HUES6 (cell line): ENCODE data around the gene NUP93.
"Not testable (repeated sequence)": the region's sequence is repeated elsewhere in the genome, so short reads cannot be mapped to it uniquely, and the experiment has no call there.

Source experiments
- H3K27ac ChIP-seq: 2 replicates; pipeline ENCODE4 v1.7.0; 2013; ENCODE audit warnings: low read depth, mild to moderate bottlenecking, low read length, inconsistent platforms
- H3K27me3 ChIP-seq: 2 replicates; pipeline ENCODE4 v1.6.1; 2013; ENCODE audit warnings: low read length; ENCODE audit not compliant: control insufficient read depth, insufficient read depth
- H3K36me3 ChIP-seq: 2 replicates; pipeline ENCODE4 v1.6.1; 2013; ENCODE audit warnings: low read length; ENCODE audit not compliant: control insufficient read depth, insufficient read depth
- H3K4me1 ChIP-seq: 2 replicates; pipeline ENCODE4 v1.6.1; 2013; ENCODE audit warnings: low read length; ENCODE audit not compliant: control insufficient read depth, insufficient read depth
- H3K4me3 ChIP-seq: 2 replicates; pipeline ENCODE4 v1.5.1; 2013; ENCODE audit warnings: low read depth, low read length
- H3K9ac ChIP-seq: one replicate; pipeline ENCODE4 v1.6.1; 2013; ENCODE audit warnings: mild to moderate bottlenecking, low read length
- H3K9me3 ChIP-seq: 2 replicates; pipeline ENCODE4 v1.6.1; 2013; ENCODE audit warnings: low read depth, low read length; ENCODE audit not compliant: control insufficient read depth, insufficient read depth

The NUP93 gene

DNA sequence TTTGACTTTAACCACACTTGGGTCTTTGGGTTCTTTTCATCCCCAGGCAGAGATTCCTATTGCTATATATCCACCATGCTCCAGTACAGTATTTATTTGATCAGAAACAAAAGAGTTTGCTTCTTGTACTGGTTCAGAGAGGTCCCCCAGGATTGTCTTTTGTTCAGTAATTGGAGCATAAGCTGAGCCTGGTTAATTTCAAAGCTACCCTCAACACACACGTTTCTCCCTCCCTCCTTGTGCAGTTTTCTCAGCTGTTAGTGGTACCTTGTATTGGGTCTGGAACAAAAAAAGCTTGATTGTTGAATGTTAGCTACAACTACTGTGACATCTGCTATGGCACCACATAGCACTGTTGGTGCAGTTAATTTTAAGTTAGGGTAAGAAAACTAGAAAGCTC lies 50.0 kb downstream of the NUP93 start:
- H3K36me3 ChIP-seq: no peaks in the 10 kb centered on the region
- H3K9me3 ChIP-seq: no peaks in the 10 kb centered on the region
- no peak overlapping the region for H3K4me3 ChIP-seq
- H3K4me1 ChIP-seq: peaks cover 49% of the 10 kb centered on the region
- no peak overlapping the region for H3K27ac ChIP-seq
- no peaks in the 10 kb centered on the region for H3K27me3 ChIP-seq
- no peak overlapping the region for H3K9ac ChIP-seq

DNA sequence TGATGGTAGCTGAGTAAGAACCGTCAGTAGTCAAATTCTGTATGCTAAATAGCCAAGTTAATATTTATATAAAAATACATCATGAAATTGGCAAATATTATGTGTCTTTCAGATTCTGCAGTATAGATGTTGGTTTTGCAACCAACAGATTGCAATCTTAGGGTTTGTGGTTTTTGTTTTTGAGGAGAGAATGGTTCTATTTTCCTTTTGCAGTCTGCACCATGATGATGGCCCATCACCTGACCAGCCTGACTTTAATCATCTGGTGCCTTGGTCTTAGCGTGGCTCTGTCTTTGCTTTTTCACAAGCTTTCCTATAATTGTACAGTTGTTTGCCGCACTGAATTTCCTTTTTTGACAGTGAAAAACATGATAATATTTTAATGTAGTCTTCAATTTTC lies 50.7 kb downstream of the NUP93 start:
- peaks cover 48% of the 10 kb centered on the region for H3K4me1 ChIP-seq
- H3K4me3 ChIP-seq: no peak overlapping the region
- no peak overlapping the region for H3K27ac ChIP-seq
- H3K9ac ChIP-seq: no peak overlapping the region
- no peaks in the 10 kb centered on the region for H3K27me3 ChIP-seq
- no peaks in the 10 kb centered on the region for H3K9me3 ChIP-seq
- no peaks in the 10 kb centered on the region for H3K36me3 ChIP-seq

DNA sequence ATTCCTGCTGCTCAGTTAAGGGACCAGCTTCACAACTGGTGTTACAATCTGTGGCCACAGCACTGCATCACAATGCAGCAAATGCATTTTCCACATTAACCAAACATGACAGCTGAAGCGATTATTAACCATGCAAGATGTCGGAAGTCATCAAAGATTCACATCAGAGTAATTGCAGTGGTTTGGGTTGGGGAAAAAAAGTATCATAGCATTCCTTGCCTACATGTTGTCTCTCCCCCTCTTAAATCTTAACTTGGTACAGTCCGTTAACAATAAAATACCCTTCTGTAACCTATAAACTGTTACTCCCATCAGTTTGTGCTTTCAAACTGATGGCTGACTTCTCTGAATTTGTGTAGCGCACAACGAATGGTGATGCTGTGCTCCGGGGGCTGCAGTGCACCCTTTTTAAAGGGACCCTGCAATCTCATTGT lies 51.6 kb downstream of the NUP93 start:
- no peaks in the 10 kb centered on the region for H3K27me3 ChIP-seq
- H3K9ac ChIP-seq: no peak overlapping the region
- no peaks in the 10 kb centered on the region for H3K36me3 ChIP-seq
- H3K4me3 ChIP-seq: no peak overlapping the region
- H3K4me1 ChIP-seq: peaks cover 54% of the 10 kb centered on the region
- no peaks in the 10 kb centered on the region for H3K9me3 ChIP-seq
- H3K27ac ChIP-seq: no peak overlapping the region

DNA sequence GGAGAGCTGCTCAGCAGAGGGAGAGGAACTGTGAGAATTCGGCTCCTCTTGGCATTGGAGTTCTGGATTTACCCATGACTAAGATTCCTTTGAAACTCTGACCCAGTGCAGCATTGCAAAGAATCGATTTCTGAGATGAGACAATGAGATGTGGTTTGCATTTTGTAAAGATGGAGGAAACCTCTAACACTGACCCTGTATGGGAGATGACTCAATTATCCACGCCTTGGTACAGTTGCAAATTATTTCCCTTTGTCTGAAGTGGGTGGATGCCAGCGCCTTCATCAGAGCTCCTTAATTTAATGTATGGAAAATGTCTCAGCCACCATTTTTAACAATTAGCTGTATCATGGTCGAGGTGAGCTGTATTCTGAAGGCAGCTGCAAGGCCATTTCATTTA lies 53.4 kb downstream of the NUP93 start:
- no peak overlapping the region for H3K9ac ChIP-seq
- H3K4me3 ChIP-seq: no peak overlapping the region
- H3K4me1 ChIP-seq: peaks cover 72% of the 10 kb centered on the region
- no peak overlapping the region for H3K27ac ChIP-seq
- H3K36me3 ChIP-seq: no peaks in the 10 kb centered on the region
- H3K9me3 ChIP-seq: no peaks in the 10 kb centered on the region
- no peaks in the 10 kb centered on the region for H3K27me3 ChIP-seq

DNA sequence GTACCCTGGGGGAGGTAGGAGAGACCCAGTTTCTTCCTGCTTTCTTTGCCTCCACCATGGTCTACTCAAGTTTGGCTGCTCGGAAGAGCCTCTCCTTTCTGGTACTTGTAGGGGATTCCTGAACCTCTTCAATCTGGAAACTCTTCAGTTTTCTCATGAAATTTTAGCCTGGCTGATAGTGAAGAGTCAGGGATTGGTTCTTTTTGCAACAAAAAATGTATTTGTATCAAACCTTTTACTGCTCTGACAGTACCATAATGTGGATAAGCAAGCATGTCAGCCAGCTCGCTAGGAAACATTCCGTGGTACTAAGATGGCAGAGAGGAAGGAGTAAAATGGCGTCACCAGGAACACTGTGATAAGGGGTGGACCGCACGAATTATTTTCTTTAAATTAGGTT lies 55.4 kb downstream of the NUP93 start:
- no peaks in the 10 kb centered on the region for H3K9me3 ChIP-seq
- no peak overlapping the region for H3K27ac ChIP-seq
- peaks cover 69% of the 10 kb centered on the region for H3K4me1 ChIP-seq
- no peak overlapping the region for H3K9ac ChIP-seq
- no peaks in the 10 kb centered on the region for H3K36me3 ChIP-seq
- H3K4me3 ChIP-seq: no peak overlapping the region
- H3K27me3 ChIP-seq: no peaks in the 10 kb centered on the region

DNA sequence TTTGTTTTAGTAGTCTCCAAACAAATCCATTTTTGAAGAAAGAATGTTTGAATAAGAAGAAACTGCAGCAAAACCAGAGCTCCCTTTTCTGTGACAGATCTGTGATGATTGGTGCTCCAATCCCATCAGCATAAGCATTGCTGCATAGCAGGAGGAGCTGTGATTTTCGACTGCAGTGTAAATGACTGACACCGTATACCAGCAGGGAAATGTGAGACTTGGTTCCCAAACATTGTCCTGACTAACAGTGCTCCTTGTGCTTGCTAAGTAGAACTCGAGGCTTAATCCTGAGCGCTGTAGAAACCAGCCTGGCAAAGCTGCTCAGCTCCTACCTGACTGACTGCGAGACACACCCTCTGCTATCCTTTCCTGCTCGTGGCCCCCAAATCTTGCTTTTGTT lies 57.2 kb downstream of the NUP93 start:
- Histone ChIP-seq H3K4me1 (peaks cover 54% of the 10 kb centered on the region), H3K9ac (no peak overlapping the region), H3K4me3 (no peak overlapping the region), H3K27ac (no peak overlapping the region), H3K27me3 (no peaks in the 10 kb centered on the region), H3K9me3 (no peaks in the 10 kb centered on the region), H3K36me3 (no peaks in the 10 kb centered on the region)

DNA sequence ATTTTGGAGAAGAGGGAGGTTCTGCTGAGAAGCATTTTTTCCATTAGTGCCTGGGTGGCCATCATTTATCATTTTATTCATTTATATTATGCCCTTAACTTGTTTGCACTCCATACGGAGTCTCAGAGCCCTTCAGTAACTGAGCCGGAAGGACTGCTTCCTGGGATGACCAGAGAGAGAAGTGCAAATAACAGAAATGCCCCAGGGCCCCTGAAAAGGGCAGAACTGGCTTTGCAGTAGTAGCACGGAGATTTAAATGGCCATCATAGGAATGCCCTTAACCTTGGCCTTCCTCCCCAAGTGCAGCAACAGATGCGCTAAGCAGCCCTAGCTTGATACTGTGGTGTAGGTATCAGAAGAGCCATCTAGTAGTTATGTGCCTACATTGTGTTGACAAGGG lies 58.5 kb downstream of the NUP93 start:
- Histone ChIP-seq H3K27me3 (no peaks in the 10 kb centered on the region), H3K4me1 (peaks cover 44% of the 10 kb centered on the region), H3K36me3 (no peaks in the 10 kb centered on the region), H3K27ac (no peak overlapping the region; the same call in 1 of the 2 replicates), H3K9me3 (no peaks in the 10 kb centered on the region), H3K9ac (no peak overlapping the region), H3K4me3 (no peak overlapping the region)

DNA sequence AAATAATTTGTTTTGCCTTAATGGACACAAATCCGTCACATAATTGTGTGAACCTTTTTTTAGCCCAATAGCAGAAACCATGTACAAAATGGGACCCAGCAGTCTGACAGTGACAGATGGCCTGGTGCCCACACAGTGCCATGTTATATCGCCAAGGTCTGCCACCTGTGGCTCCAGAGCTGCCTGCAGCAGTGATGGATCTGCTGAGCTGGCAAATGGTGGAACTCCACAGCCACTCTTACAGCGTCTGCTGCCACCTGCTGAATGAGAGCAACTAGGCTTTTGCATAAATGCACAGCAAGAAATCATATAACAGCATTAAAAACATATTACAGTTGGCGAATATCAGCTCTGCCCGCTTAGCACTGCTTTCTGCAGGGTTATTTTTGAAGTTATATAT lies 59.4 kb downstream of the NUP93 start:
- H3K4me1 ChIP-seq: peaks cover 39% of the 10 kb centered on the region
- H3K27me3 ChIP-seq: no peaks in the 10 kb centered on the region
- no peak overlapping the region for H3K4me3 ChIP-seq
- H3K9me3 ChIP-seq: no peaks in the 10 kb centered on the region
- H3K36me3 ChIP-seq: no peaks in the 10 kb centered on the region
- no peak overlapping the region for H3K27ac ChIP-seq
- no peak overlapping the region for H3K9ac ChIP-seq

DNA sequence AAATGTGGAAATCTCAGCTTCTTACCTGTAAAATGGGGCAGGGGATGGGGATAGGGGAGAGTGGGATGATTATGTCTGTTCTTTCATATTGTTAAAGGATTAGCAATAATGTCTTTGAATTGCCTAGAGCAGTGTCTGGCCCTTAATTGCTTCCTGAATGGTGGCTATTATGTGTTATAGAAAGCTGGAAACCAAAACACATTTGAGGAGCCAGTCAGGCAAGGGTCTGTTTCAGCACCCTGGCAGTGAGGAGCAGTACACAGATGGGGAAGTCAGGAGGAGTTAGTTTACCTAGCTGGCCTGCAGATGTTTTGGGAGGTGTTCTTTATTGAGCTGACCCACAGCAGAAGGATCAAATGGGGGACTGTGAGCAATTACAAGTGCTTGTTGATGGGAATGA lies 63.0 kb downstream of the NUP93 start:
- Histone ChIP-seq H3K36me3 (no peaks in the 10 kb centered on the region), H3K27ac (no peak overlapping the region), H3K9ac (no peak overlapping the region), H3K27me3 (no peaks in the 10 kb centered on the region), H3K9me3 (no peaks in the 10 kb centered on the region), H3K4me1 (peaks cover 8% of the 10 kb centered on the region), H3K4me3 (no peak overlapping the region)

DNA sequence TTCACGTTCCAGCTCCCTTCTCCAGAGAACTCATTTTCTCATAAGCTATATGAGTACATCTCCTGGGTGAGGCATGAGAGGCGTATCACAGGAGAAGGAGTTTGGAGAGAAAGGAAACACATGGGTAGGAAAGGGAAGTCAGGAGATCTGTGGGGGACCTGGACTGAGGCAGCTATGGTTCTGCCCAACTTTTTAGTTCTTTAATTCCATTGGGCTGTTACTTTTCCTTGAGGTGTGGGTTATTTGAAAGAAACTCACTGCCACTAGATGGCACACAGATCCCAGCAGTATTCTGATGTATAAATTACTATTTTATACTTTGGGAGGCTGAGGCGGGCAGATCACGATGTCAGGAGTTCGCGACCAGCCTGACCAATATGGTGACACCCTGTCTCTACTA lies 63.6 kb downstream of the NUP93 start:
- Histone ChIP-seq H3K9ac (no peak overlapping the region), H3K27me3 (no peaks in the 10 kb centered on the region), H3K4me1 (peaks cover 3% of the 10 kb centered on the region)

DNA sequence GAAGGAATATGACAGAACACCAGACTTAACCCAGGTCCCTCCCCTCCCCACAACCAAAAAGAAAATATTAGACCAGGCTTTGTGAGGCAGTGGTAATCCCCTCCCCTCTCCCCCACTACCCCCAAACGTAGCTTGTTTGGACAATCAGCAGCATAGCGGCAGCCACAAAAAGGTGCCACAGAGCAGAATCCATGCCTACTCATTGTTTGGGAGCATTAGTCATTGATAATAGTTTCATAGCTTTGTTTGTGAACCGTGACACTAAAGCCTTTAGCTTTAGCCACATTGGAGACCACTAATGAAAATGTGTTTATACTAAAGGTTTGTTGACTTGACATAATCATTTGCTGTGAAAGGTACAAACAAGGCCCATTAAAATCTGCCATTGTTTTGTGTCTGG lies 65.1 kb downstream of the NUP93 start:
- Histone ChIP-seq H3K27ac (no peak overlapping the region), H3K4me1 (no peaks in the 10 kb centered on the region; the same call in 1 of the 2 replicates)

More for the DNA sequence above, 63.6 kb downstream of the NUP93 start:
- Histone ChIP-seq H3K4me3 (no peak overlapping the region), H3K9me3 (no peaks in the 10 kb centered on the region), H3K27ac (no peak overlapping the region), H3K36me3 (peaks cover 4% of the 10 kb centered on the region; the same call in 1 of the 2 replicates)

DNA sequence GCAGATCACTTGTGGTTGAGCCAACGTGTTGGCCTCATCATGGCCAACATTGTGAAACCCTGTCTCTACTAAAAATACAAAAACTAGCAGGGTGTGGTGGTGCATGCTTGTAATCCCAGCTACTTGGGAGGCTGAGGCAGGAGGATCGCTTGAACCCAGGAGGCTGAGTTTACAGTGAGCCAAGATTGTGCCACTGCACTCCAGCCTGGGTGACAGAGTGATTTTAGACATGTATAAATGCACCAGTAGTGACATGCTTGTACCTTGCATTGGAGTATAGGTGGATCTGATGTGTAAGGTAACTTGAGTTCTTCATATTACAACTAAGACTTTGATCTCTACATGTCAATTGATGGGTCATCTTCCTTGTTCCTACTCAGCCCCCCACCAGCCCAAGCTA lies 67.1 kb downstream of the NUP93 start:
- H3K36me3 ChIP-seq: peaks cover 13% of the 10 kb centered on the region
- not testable (repeated sequence) for H3K9ac ChIP-seq, H3K4me1 ChIP-seq, H3K27me3 ChIP-seq, H3K4me3 ChIP-seq, H3K27ac ChIP-seq, H3K9me3 ChIP-seq

More for the DNA sequence above, 65.1 kb downstream of the NUP93 start:
- no peaks in the 10 kb centered on the region for H3K27me3 ChIP-seq
- H3K36me3 ChIP-seq: peaks cover 8% of the 10 kb centered on the region; the same call in 1 of the 2 replicates
- no peak overlapping the region for H3K9ac ChIP-seq
- no peaks in the 10 kb centered on the region for H3K9me3 ChIP-seq
- no peak overlapping the region for H3K4me3 ChIP-seq
